HG03196 (cell line): ENCODE results near the gene ASIC2.

Experiments
- ATAC-seq: cut with Tn5 transposase; IDR thresholded peaks from one replicate; pipeline ENCODE4 v1.9.1; 2021; ENCODE audit not compliant: unreplicated experiment

ASIC2 gene

DNA sequence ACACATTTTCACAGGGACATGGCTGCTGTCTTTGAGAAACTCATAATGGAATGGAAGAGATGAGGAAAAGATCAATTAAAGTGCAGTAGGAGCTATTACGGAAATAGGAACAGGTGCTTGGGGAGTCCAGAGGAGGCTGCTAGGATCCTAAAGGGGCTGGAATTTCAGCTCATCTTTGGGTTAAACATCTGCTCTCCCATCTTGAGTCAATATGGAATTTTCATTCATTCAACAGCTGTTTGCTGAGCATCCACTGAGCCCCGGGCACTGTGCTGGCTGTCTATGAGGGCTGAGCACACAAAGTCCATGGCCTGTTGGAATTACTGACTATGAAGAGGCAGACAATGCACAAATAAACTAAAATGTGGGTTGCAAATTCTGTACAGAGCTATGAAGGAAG is 47.9 kb downstream of the ASIC2 start:
- no peak for ATAC-seq

DNA sequence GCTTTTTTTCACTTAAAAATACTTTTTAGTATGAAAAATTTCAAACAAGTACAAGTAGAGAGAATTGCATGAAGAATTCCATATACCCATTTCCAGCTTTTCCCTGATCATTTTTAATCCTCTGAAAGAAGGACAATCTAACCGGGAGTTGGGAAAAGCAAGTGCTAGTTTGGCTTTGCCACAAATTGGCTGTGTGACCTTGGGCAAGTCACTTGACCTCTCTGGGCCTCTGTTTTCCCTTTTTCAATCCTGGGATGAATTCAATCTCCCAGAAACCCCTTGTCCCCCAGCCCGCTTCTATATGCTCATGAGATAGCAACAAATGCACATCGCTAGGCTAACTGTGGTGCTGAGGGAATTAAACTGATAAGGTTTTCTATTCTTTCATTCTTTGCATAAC is 49.4 kb downstream of the ASIC2 start:
- no peak for ATAC-seq

DNA sequence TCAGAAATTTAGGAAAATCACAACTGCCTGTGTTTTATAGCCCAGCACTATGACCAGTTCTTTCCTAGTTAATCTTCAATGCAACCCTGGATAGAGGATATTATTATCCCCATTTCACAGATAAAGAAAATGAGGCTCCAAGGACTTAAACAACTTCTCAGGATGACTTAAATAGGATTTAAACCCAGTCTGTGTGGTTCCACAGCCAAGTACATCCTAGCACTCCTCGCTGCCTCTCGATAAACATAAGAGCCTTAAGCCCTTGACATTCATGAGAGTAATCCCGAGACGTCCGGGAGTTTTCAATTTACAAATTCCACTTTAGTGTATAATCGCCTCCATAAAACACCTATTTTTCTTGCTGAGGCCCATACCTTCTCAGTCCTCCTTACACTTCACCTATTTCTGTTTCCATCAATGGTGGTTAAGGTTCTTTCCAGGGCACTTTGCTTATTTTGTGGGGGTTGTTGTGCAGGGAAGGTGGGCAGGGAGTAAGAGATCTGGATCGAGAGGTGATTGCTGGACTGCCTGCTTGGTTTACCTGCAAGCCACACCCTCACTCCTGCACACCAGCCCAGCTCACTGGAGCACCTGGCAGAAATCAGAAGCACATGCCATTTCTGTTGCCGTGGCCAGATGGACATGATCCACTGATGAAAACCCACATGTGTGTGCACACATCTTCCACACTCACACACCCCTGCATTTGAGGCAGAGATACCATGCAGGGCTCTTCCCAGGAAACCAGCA is 50.5 kb downstream of the ASIC2 start:
- ATAC-seq: no peak

DNA sequence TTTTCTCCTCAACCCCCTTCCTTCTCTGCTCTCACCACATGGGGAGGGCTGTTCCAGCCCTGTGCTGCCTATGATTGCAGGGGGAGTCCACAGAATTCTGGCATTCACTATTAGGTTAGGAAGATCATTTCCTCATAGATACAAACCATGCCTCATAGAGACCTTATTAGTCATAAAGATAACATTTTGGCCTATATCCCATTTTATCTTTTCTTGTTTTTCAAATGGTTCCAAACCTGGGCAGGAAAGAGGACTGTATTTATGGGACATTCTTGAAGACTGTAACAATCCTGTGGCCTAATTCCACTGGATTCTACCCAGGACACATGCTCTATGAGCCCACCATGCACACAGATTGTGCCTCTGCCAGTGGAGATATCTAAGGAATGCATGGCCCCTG is 51.7 kb downstream of the ASIC2 start:
- ATAC-seq: no peak

DNA sequence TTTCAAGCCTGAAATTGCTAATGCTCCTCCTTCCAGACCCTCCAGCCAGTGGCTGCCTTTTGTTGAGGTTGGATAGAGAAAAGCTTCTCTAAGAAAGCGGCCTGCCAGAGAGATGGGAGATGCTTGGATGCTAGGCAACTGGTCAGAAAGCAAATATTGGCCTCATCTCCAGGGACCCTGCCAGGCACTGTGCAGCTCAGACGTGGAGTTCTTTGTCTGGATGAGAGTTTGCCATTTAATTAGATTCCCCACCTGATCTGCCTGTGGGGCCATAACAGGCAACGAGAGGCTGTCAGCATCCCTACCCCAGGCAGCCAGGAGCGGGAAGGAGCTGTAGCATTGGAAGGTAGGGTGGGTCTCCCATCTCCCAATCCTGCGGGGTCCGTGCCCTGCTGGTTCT is 52.7 kb downstream of the ASIC2 start:
- no peak for ATAC-seq

DNA sequence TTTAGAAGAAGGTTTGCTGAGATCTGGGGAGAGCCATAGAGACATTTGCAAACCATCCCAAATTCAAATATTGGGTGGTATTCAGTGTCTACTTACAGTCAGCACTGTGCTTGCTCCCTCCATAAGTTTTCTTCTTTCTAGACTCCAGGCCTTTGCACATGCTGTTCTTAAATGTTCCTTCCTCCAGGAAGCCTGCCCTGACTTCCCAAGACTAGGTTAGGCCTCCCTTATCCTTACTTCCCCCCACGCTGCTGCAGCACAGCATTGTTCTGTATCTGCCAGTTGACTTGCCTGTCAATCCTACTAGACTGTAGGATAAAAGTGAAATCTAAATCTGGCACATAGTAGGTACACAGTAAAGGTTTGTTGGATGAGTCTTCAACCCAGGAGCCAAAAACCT is 53.4 kb downstream of the ASIC2 start:
- no peak for ATAC-seq

DNA sequence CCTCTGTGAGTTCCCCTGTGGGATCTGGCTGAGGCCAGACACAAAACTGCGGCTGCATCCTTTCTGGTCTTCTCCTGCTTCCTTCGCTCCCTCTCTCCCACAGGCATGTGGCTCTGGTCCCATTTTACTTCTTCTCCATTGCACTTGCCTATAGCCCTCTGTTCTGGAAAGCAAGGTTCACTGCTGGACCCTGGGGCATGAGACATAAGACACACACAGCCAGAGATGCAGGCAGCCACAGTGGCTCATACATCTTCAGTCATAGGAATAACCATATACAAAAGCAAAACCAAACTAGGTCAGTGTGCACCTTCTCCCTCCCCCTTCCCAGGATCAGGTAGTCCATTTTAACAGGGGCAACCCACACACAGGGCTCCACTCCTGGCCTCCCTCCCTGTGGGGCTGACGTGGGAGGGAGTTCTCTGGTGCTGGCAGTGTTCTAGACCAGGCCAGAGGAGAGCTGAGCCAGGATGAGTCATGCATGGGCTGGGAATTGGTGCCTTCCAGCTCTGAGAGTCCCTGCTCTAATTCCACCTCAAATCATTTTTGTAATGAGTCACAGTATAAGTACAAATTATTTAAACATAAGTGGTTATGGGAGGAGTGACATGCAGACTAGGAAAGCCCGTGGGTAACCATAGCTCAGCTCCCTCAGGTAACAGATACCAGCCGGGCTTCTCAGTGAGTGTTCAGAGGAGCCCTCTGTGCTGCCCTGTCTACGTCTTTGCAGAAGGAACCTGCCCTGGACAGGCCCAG is 58.0 kb downstream of the ASIC2 start:
- no peak for ATAC-seq

DNA sequence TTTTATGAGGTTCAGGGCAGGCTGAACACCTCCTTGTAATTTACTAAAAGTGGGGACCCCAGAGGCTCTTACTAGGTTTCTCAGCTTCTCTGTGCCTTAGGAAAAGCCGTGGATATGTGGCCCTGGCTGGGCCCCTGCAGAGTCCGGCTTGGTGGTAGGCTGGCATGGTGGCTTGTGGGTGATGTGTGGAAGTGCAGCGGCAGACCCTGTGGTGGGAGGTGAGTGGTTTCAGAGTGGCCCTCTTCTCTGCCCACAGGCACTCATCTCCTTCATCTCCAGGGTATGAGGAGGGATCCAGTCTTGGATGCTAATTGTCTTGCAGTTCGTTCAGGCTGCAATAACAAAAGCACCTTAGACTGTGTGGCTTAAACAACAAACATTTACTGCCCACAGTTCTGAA is 58.9 kb downstream of the ASIC2 start:
- no peak for ATAC-seq

DNA sequence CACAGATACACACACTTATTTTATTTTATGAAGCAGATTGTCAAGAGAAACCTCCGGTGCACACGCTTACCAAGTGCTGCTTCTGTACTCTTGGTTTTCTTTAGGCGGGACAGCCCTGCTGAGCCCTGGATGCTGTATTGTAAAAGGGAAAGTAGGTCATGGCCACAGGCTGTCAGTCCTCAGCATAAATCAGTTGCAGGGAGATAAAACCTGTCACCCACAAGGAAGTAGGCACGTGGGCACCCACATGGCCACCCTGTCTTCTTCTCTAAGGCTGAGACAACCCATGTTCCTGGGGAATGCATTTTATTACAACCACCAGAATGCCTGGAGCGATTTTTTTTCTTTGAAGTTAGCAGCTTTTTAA is 59.3 kb downstream of the ASIC2 start:
- ATAC-seq: no peak

DNA sequence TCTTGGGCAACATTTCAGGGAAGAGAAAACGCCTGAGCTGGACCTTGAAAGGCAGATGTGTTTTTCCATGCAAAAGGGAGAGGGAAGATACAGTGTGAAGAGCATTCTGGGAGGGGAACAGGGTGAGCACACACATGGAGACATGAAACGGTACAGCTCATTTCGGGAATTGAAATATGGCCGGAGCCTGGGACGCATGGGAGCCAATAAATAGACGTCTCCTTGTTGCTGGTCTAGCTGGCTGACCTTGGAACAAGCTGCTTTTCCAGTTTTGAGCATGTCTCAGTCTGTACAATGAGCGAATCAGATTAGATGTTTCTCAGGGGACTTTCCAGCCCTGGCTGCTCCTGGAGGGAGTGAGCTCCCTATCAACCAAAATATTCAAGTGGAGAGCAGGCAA is 63.6 kb downstream of the ASIC2 start:
- ATAC-seq: no peak

DNA sequence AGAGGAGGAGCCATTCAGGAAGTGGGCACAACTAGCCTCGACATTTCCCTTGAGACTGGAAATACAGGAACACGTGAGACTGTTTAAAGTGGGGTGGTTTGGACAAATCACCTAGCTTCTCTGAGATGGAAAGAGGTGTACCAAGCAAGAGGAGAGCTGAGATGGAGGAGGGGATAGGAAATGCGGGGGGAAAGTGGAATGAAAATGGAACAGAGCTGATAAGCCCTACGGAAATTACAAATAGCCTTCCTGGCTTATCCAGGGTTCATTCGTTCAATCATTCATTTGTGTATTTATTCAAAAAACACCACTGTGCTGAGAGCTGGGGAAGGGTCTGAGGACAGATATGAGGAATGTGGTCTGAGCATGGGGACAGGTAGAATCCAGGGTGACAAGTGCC is 64.1 kb downstream of the ASIC2 start:
- ATAC-seq: no peak

DNA sequence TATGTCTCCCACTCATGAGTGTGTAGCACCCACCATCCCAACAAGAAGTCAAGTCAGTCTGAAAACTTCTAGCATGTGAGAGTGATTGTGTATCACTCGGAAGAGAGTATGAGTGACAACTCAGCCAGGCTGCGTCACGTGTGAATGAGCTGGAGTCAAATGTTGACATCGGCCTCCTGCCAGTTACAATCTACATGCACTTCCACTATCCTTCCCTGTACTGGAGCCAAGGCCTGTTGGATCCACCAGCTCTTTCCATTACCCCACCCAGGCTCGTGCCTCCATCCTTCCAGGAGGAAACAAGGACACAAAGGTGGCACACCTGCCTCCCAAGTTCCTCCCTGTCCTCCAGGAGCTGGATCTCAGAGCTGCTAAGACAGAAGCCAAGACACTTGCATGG is 64.5 kb downstream of the ASIC2 start:
- no peak for ATAC-seq

DNA sequence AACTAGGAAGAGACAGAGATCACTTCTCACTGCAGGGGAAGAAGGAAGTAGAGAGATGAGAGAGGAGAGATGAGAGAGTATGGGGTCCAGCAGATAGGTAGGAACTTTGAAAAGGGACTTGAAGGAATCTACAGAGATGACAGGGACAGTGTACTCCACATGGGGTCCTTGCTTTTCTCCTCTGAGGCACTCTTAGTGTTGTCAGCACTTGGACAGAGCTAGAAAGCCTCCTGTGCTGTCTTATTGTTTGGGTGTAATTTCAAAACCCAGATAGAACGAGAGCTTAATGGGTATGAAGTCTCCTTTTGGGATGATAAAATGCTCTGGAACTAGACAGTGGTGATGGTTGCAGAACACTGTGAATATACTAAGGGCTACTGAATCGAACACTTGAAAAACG is 65.2 kb downstream of the ASIC2 start:
- no peak for ATAC-seq

DNA sequence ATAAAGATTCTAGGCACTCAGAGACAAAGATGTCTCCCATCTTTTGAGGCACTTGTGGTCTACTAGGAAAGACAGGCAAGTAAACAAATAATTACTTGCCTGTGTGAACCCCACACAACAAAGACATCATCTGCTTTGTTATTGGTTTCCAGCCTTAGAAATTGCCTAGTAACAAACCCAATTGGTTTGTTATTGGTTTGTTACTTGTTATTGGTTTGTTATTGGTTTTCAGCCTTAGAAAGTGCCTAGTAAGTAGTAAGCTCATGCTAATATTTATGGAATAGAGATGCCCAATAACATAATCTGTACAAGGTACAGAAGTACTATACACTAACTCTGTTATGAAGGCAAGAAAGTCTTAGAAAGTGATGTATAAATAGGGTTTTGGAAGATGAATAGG is 67.1 kb downstream of the ASIC2 start:
- ATAC-seq: no peak

DNA sequence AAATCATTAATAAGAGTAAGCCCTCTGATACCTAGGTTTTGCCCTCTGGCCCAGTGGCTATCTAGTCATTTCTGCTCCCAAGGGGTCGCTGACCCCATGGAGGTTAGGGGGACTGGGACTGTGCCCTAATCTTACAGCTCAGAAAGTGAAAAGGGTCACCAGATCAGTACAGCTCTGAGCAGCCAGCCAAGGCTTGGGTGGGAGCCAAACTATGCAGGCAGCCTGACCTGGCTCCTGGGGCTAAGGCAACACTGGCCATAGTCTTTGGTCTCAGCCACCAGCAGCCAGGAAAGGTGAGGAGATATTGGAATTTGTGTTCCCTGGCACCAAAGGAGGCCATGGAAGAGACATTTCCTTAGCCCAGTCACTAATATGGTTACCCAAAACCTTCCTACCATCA is 67.6 kb downstream of the ASIC2 start:
- ATAC-seq: no peak

DNA sequence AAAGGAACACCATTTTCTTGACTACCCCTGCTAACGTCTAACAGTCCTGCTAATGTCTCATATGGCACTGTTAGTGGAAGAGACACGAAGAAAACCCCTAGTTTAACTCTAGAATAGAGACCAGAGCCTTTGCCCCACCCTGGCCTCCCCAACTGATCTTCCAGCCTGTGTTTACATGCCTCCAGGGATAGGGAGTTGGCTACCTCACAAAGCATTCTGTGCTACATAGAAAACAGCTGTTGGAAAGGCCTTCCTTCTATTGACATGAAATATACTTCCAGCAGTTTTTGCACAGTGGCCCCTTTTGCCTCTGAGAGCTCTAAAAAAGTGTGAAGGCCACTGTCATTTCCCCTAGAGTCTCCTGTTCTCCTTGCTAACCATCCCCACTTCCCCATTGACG is 73.1 kb downstream of the ASIC2 start:
- no peak for ATAC-seq

DNA sequence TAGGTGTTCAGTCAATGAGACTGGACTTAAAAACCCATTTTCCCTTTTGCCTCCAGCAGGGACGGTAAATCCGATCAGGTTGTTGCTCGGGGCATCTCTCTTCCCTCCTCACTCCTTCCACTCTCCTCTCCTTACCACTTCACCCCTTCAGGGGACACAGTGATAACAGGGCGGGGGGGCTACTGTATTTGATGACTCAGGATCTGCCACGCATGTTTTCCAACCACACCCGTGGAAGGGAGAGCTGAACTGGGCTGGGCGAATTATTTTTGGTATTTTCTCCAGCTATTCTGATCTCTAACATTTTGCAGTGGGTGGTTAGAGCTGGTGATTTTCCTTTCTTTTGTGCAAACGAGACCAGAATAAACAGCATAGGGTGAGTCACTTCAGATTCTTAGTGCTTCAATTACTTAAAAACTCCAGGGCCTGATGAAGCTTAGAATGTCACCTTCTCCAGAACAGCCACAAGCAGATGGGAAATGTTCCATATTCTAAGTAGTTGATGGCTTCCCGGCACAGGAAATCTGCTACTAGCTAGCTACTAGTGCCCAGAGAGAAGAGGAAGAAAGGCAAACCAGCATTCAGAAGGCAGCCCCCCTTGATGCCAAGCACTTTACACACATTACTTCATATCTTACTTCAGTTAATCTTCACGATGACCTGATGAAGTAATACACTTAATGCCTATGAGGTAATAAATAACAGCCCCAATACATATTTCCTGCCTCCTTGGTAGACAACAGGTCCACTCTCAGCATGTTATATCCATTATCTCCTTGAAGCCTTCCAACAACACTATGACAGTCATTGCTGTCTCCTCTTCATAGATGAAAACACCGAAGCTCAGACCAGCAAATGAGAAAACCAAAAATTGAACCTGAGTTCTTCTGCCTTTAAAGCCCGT is 74.1 kb downstream of the ASIC2 start:
- no peak for ATAC-seq

DNA sequence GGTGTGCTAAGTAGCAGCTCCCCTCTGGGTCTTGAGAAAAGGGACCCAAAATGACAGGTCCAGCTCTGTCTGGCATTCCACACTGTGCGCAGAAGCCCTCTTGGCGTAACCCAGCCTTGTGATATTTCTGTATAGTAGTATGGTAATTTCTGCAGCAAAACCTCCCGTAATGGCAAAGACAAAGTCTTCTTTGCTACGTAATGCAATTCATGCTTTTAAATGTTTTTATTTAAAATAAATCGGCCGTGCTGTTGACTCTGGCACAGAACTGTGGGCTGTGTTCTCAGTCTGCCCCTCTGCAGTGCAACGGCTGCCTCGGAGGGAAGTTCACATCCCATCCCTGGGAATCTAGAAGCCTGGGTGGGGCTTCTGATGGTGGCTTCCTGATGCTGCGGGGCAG is 75.2 kb downstream of the ASIC2 start:
- ATAC-seq: no peak

DNA sequence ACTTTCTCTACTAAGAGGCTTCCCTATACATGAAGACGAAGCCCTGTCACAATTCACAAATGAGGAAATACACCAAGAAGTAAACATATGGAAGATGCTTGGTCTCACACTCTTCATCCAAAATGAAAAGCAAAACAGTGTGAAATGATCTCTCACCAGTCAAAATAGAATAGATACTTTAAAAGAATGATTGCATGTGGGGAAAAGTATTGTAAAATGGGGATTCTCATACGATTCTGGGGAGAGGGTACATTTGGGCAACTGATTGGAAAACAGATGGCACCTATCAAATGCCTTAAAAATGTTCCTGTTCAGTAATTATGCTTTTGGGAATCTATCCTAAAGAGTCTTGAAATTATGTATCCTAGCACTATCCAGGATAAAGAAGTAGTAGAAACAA is 78.1 kb downstream of the ASIC2 start:
- no peak for ATAC-seq

DNA sequence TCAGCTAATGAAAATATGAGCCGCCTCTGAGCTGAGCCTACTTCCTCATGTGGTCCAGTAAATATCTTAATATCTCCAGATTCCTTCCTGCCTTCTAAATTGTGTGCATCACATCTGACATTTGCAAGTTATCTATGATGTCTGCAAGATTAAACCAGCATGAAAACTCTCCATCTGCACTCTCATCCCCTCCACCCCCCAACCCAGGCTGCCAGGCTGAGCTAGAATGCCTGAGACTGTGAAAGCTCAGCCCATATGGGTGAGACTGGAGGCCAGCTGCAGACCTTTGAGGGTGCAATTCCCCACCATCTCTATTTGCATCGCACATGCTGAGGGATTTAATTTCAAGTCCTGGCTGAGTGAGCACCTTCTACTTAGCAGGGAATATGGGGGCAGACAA is 82.8 kb downstream of the ASIC2 start:
- no peak for ATAC-seq

DNA sequence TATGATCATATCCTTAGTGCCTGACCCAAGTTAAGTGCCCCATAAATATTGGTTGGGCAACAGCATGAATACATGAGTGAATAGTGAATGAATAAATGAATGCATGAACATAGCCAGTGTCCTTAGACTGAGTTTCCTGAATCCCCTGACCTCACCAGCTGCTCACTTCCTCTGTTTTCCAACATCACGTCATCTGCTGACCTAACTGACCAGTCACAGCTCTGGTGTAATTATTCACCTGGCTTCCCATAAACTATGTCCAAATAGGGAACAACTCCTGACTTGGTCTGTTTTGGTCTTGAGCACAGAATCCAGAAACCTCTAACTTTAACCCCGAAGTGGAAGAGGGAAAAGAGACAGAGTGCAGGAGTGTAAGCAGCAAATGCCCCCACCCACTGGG is 83.4 kb downstream of the ASIC2 start:
- no peak for ATAC-seq

DNA sequence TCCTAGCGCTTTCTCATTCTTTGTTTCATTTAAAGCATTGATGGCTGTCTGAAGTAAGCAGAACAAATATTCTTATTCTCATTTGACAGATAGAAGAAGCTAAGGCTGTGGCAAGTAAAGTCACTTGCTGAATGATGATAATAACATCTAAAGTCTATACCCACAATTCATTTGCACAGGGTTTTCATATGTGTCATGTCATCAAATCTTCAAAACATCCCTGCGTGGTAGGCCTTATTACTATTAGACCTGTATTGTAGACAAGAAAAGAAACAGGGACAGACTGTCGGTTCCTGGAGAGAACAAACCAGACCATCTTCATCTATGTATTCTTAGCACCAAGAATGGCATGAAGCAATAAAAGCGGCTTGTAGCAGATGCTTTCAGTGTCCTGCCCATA is 85.9 kb downstream of the ASIC2 start:
- ATAC-seq: no peak
